ENCODE data around the gene ZNF277. TPM values are rescaled to one million over a fixed set of nuclear protein-coding genes. Genes with fewer than 3 reads are reported as not detected.

The ZNF277 gene
- total and polyA plus RNA-seq, 8 donors, result 13.6 to 25.3 (median 19.6) TPM

- no peaks in the 10 kb centered on the region for H3K9me3 ChIP-seq
- TF ChIP-seq, protein P1, sequence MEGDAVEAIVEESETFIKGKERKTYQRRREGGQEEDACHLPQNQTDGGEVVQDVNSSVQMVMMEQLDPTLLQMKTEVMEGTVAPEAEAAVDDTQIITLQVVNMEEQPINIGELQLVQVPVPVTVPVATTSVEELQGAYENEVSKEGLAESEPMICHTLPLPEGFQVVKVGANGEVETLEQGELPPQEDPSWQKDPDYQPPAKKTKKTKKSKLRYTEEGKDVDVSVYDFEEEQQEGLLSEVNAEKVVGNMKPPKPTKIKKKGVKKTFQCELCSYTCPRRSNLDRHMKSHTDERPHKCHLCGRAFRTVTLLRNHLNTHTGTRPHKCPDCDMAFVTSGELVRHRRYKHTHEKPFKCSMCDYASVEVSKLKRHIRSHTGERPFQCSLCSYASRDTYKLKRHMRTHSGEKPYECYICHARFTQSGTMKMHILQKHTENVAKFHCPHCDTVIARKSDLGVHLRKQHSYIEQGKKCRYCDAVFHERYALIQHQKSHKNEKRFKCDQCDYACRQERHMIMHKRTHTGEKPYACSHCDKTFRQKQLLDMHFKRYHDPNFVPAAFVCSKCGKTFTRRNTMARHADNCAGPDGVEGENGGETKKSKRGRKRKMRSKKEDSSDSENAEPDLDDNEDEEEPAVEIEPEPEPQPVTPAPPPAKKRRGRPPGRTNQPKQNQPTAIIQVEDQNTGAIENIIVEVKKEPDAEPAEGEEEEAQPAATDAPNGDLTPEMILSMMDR (IDR thresholded peaks at IDR 0.05), result no peak
- no peaks in the 10 kb centered on the region for H3K4me1 ChIP-seq
- no peaks in the 10 kb centered on the region for H3K36me3 ChIP-seq
- FAIRE-seq (no peak), DNase-seq (no peak), ATAC-seq (no peak)
- intact Hi-C loops (cut with DNase I), result no loop called here
- no peak overlapping the region for H3K27ac ChIP-seq
- no peaks in the 10 kb centered on the region for H3K27me3 ChIP-seq
- H3K4me3 ChIP-seq, result no peak overlapping the region
- 82 to 86% methylated on average over 6 of the region's 6 CpGs for WGBS, 2 donors
Observed at GRCh38 chr7:112197322-112197721, 9.2 kb upstream of the ZNF277 start.

DNA sequence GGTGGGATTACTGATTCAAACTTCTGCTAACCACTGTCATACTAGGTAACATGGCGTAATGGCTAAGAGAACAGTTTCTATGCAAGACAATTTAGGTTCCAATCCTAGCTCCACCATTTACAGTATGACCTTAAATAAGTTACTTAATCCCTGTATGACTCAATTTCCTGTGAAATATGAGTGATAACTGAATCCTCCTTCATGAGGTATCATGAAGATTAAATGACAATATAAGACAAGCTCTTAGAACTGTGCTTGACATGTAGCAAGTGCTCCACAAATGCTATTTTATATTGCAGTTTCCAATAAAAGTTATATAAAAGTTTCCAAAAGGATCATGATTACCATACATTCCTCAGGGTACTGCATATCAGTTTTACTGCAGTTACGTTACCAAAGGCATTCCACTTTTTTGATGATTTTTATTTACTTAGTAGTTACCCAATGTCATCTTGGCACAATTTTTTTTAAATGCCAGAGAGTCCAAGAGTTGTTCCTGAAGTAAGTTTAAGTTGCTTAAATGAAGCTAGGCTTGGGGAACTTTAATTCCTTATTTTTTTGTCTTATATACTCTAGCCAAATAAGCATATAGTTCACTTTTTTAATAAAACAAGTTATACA is 7.3 kb upstream of the ZNF277 start:
- no peak for ATAC-seq
- H3K4me3 ChIP-seq, result no peak overlapping the region
- intact Hi-C loops (cut with DNase I), result no loop called here
- no peaks in the 10 kb centered on the region for H3K27me3 ChIP-seq
- 65 to 73% methylated on average over 2 of the region's 2 CpGs for WGBS, 2 donors
- H3K27ac ChIP-seq, result no peak overlapping the region
- TF ChIP-seq, protein P1 (IDR thresholded peaks at IDR 0.05), result no peak
- peaks cover 0 to 11% (median 3%) of the 10 kb centered on the region in 3 donors for H3K4me1 ChIP-seq
- no peaks in the 10 kb centered on the region for H3K9me3 ChIP-seq
- no peak for DNase-seq
- no peak for FAIRE-seq
- H3K36me3 ChIP-seq, result no peaks in the 10 kb centered on the region

DNA sequence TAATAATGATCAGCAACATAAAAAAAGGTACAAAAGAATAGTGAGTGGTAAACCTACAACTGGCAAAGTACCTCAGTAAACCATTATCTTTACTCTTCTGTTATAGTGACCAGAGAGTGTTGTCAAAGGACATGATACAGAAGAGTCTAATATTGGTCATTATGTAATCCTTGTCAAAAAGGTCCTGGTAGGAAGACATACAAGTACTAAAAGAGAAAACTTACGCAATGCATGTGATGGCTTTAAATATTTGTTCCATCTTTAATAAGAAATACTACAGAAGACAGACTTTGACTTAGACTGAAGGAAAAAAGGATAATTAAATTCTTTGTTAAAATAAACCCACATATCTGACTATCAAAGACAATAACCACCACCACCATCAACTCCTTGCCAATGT is 6.8 kb upstream of the ZNF277 start:
- DNase-seq (no peak), ATAC-seq (no peak), FAIRE-seq (no peak)
- no peaks in the 10 kb centered on the region for H3K27me3 ChIP-seq
- no peaks in the 10 kb centered on the region for H3K9me3 ChIP-seq
- no peaks in the 10 kb centered on the region for H3K36me3 ChIP-seq
- TF ChIP-seq, protein P1 (IDR thresholded peaks at IDR 0.05), result no peak
- no peak overlapping the region for H3K27ac ChIP-seq
- intact Hi-C loops (cut with DNase I), result no loop called here
- WGBS, 2 donors, result 91 to 100% methylated on average over 1 of the region's 1 CpG
- H3K4me1 ChIP-seq, result peaks cover 0 to 11% (median 3%) of the 10 kb centered on the region in 3 donors
- no peak overlapping the region for H3K4me3 ChIP-seq

GRCh38 chr7:112201411-112201810 is 5.1 kb upstream of the ZNF277 start:
- no peak overlapping the region for H3K4me3 ChIP-seq
- 85 to 86% methylated on average over 6 of the region's 6 CpGs for WGBS, 2 donors
- no peaks in the 10 kb centered on the region for H3K36me3 ChIP-seq
- FAIRE-seq (no peak), ATAC-seq (no peak), DNase-seq (no peak)
- no peaks in the 10 kb centered on the region for H3K9me3 ChIP-seq
- TF ChIP-seq, protein P1 (IDR thresholded peaks at IDR 0.05), result no peak
- no peak overlapping the region for H3K27ac ChIP-seq
- H3K27me3 ChIP-seq, result no peaks in the 10 kb centered on the region
- intact Hi-C loops (cut with DNase I), result no loop called here
- H3K4me1 ChIP-seq, result peaks cover 0 to 11% (median 3%) of the 10 kb centered on the region in 3 donors

DNA sequence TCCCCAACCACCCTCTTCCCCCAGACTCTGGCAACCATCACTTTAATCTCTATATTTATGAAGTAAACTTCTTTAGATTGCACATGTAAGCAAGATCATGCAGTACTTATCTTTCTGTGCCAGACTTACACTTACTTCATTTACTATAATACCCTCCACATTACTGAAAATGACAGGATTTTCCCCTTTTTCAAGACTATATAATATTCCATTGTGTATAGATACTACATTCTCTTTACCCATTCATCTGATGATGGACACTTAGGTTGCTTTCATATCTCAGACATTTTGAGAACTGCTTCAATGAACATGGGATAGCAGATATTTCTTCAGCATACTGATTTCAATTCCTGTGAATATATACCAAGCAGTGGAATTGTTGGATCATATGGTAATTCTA is 4.7 kb upstream of the ZNF277 start:
- Histone ChIP-seq H3K27me3 (no peaks in the 10 kb centered on the region), H3K27ac (no peak overlapping the region), H3K4me3 (no peak overlapping the region), H3K36me3 (no peaks in the 10 kb centered on the region), H3K4me1 (peaks cover 0 to 11% (median 3%) of the 10 kb centered on the region in 3 donors), H3K9me3 (no peaks in the 10 kb centered on the region)
- intact Hi-C loops (cut with DNase I), result no loop called here
- DNase-seq (no peak), ATAC-seq (no peak), FAIRE-seq (no peak)
- TF ChIP-seq, protein P1 (IDR thresholded peaks at IDR 0.05), result no peak
